GM19324 (cell line): Measurements from ENCODE around the gene ST14.
A peak's percentile ranks its signal among the peaks of the same experiment; 100 is the strongest.
"Not testable (repeated sequence)": the region's sequence is repeated elsewhere in the genome, so short reads cannot be mapped to it uniquely, and the experiment has no call there.

Experiments used
- ATAC-seq: cut with Tn5 transposase; IDR thresholded peaks from one replicate; pipeline ENCODE4 v1.9.1; 2021; ENCODE audit warnings: mild to moderate bottlenecking, moderate library complexity; ENCODE audit not compliant: unreplicated experiment, low FRiP score

Gene ST14

GRCh38 chr11:130162733-130163132, 3.2 kb downstream of the ST14 start:
- ATAC-seq = no peak

GRCh38 chr11:130163346-130164220, 4.0 kb downstream of the ST14 start:
- ATAC-seq = no peak

GRCh38 chr11:130164221-130164570, 4.6 kb downstream of the ST14 start:
- ATAC-seq = no peak

- ATAC-seq = no peak
These were observed 6.2 kb downstream of the ST14 start for GRCh38 chr11:130165601-130166456.

- ATAC-seq = no peak
These were observed 6.8 kb downstream of the ST14 start for GRCh38 chr11:130166457-130166784.

GRCh38 chr11:130167146-130167545, 7.6 kb downstream of the ST14 start:
- ATAC-seq = no peak

GRCh38 chr11:130168105-130168504, 8.5 kb downstream of the ST14 start:
- ATAC-seq = no peak

- no peak for ATAC-seq
These were observed 10.8 kb downstream of the ST14 start for GRCh38 chr11:130170345-130170744.

- no peak for ATAC-seq
These were observed 12.0 kb downstream of the ST14 start for GRCh38 chr11:130171534-130171933.

- not testable (repeated sequence) for ATAC-seq
These were observed 12.4 kb downstream of the ST14 start for GRCh38 chr11:130172001-130172400.

GRCh38 chr11:130174642-130175041, 15.1 kb downstream of the ST14 start:
- ATAC-seq = no peak

- no peak for ATAC-seq
These were observed 16.3 kb downstream of the ST14 start for GRCh38 chr11:130175898-130176297.

- no peak for ATAC-seq
These were observed 18.2 kb downstream of the ST14 start for GRCh38 chr11:130177782-130178181.

- ATAC-seq = no peak
These were observed 19.1 kb downstream of the ST14 start for GRCh38 chr11:130178441-130179339.

- no peak for ATAC-seq
These were observed 20.1 kb downstream of the ST14 start for GRCh38 chr11:130179396-130180306.

GRCh38 chr11:130180491-130180890, 20.9 kb downstream of the ST14 start:
- ATAC-seq = no peak

- no peak for ATAC-seq
These were observed 21.3 kb downstream of the ST14 start for GRCh38 chr11:130180896-130181294.

GRCh38 chr11:130181295-130182272, 22.0 kb downstream of the ST14 start:
- ATAC-seq = peak; percentile 76
